Activated naive CD8-positive, alpha-beta T cell treated with anti-CD3 and anti-CD28 coated beads, Interleukin-2, amount 50 U/mL, for 24 hours (primary cell): ENCODE results near the gene NME9.
"Not testable (repeated sequence)": the region's sequence is repeated elsewhere in the genome, so short reads cannot be mapped to it uniquely, and the experiment has no call there.

Experiments
- ATAC-seq: fragments of 150-1000 bp; cut with Tn5 transposase; one replicate; pipeline ENCODE4 v1.10.0; 2021
- DNase-seq: peaks from one replicate; pipeline ENCODE4 v3.0.0; 2021
- H3K27ac Mint-ChIP-seq: one replicate; pipeline ENCODE4 v1.8.0; 2021; ENCODE audit warnings: mild to moderate bottlenecking, mixed read lengths
- H3K27me3 Mint-ChIP-seq: one replicate; pipeline ENCODE4 v1.8.0; 2021; ENCODE audit warnings: mixed read lengths
- H3K36me3 Mint-ChIP-seq: one replicate; pipeline ENCODE4 v1.8.0; 2021; ENCODE audit warnings: low read depth, mixed read lengths
- H3K4me1 Mint-ChIP-seq: one replicate; pipeline ENCODE4 v1.8.0; 2021; ENCODE audit warnings: mixed read lengths
- H3K4me3 Mint-ChIP-seq: one replicate; pipeline ENCODE4 v1.8.0; 2021; ENCODE audit warnings: mild to moderate bottlenecking, moderate library complexity, mixed read lengths
- H3K9me3 Mint-ChIP-seq: one replicate; pipeline ENCODE4 v1.8.0; 2021; ENCODE audit warnings: mixed read lengths

NME9 gene, protein sequence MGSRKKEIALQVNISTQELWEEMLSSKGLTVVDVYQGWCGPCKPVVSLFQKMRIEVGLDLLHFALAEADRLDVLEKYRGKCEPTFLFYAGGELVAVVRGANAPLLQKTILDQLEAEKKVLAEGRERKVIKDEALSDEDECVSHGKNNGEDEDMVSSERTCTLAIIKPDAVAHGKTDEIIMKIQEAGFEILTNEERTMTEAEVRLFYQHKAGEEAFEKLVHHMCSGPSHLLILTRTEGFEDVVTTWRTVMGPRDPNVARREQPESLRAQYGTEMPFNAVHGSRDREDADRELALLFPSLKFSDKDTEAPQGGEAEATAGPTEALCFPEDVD

DNA sequence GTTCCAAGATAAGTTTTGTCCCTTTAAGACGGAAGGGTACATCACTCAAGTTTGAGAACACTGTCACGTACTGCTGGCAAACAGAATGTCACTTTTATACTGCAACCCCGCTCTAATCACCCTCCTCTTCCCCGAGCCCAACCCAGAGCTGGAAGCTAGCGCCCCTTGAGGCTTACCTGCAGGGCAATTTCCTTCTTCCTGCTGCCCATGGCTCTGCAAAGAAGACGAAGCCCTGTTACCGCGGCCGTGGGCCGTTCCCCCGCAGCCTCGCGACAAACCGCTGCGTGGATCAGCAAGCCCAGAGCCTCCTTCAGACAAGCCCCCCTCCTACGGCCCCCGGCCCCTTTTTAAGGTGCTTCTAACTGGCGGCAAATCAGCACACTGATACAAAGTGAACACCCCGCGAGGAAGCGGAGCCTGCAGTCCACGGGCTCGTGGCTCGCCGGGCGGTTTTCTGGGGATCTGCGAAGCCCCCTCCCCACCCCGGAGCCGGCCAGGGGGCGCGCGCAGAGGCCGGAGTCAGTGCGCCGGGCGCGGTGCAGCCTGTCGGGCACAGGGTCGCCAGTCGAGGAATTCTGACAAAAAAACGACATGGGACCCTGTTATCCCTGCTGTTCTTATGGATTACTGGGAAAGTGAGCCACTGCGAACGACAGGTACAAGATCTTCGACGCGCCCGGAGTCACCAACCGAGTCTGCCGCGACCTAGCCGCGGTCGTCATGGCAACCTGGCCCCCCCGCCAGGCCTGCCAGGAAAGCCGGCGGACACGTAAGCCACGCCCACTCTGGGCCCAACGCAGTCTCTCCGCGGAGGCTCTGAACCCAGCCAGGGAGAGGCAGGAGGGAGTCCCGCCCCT, at the start of gene NME9:
Gene NME9 (minus strand): TSS at position 725 of the 857 bp plus-strand sequence. CDS start 516 bp downstream, at position 209.
- Mint-ChIP-seq H3K27me3 (no peaks in the 10 kb centered on the region), H3K9me3 (no peaks in the 10 kb centered on the region)

GRCh38 chr3:138378990-138379389, 49.3 kb upstream of the NME9 start:
- Mint-ChIP-seq H3K4me1 (no peaks in the 10 kb centered on the region), H3K4me3 (no peak overlapping the region), H3K36me3 (no peaks in the 10 kb centered on the region), H3K27me3 (peaks cover 5% of the 10 kb centered on the region), H3K27ac (no peak overlapping the region), H3K9me3 (no peaks in the 10 kb centered on the region)
- no peak for ATAC-seq
- no peak for DNase-seq

More for the DNA sequence above, at the start of gene NME9:
- ATAC-seq (peak; percentile 95), DNase-seq (peak; percentile 87)
- peak within 1 kb of the TSS; percentile 81 for H3K4me3 Mint-ChIP-seq
- no peaks in the 10 kb centered on the region for H3K36me3 Mint-ChIP-seq
- H3K27ac Mint-ChIP-seq: no peak within 1 kb of the TSS
- peaks cover 34% of the 10 kb centered on the region for H3K4me1 Mint-ChIP-seq

- Mint-ChIP-seq H3K36me3 (no peaks in the 10 kb centered on the region), H3K27ac (no peak overlapping the region), H3K4me1 (no peaks in the 10 kb centered on the region), H3K4me3 (no peak overlapping the region), H3K9me3 (no peaks in the 10 kb centered on the region), H3K27me3 (peaks cover 5% of the 10 kb centered on the region)
- no peak for ATAC-seq
- DNase-seq: no peak
Observed at GRCh38 chr3:138378331-138378730, 48.7 kb upstream of the NME9 start.

- Mint-ChIP-seq H3K9me3 (no peaks in the 10 kb centered on the region), H3K4me3 (no peak overlapping the region), H3K27me3 (peaks cover 5% of the 10 kb centered on the region), H3K36me3 (no peaks in the 10 kb centered on the region), H3K4me1 (no peaks in the 10 kb centered on the region), H3K27ac (no peak overlapping the region)
- ATAC-seq (no peak), DNase-seq (no peak)
Observed at GRCh38 chr3:138377804-138378203, 48.2 kb upstream of the NME9 start.

GRCh38 chr3:138377212-138377611, 47.6 kb upstream of the NME9 start:
- H3K27me3 Mint-ChIP-seq, H3K36me3 Mint-ChIP-seq, H3K27ac Mint-ChIP-seq, H3K9me3 Mint-ChIP-seq, DNase-seq, ATAC-seq, H3K4me3 Mint-ChIP-seq, H3K4me1 Mint-ChIP-seq: not testable (repeated sequence)

GRCh38 chr3:138376663-138377062, 47.0 kb upstream of the NME9 start:
- peaks cover 3% of the 10 kb centered on the region for H3K4me1 Mint-ChIP-seq
- H3K9me3 Mint-ChIP-seq: no peaks in the 10 kb centered on the region
- no peak overlapping the region for H3K27ac Mint-ChIP-seq
- ATAC-seq: no peak
- no peaks in the 10 kb centered on the region for H3K36me3 Mint-ChIP-seq
- peaks cover 3% of the 10 kb centered on the region for H3K27me3 Mint-ChIP-seq
- H3K4me3 Mint-ChIP-seq: no peak overlapping the region
- no peak for DNase-seq

GRCh38 chr3:138375447-138375846, 45.8 kb upstream of the NME9 start:
- Mint-ChIP-seq H3K9me3 (peaks cover 4% of the 10 kb centered on the region), H3K4me1 (peaks cover 14% of the 10 kb centered on the region), H3K4me3 (no peak overlapping the region), H3K36me3 (peaks cover 3% of the 10 kb centered on the region), H3K27ac (no peak overlapping the region), H3K27me3 (peaks cover 10% of the 10 kb centered on the region)
- DNase-seq: no peak
- ATAC-seq: no peak

- H3K9me3 Mint-ChIP-seq: peaks cover 4% of the 10 kb centered on the region
- peaks cover 10% of the 10 kb centered on the region for H3K27me3 Mint-ChIP-seq
- no peak overlapping the region for H3K27ac Mint-ChIP-seq
- H3K36me3 Mint-ChIP-seq: peaks cover 3% of the 10 kb centered on the region
- H3K4me1 Mint-ChIP-seq: peaks cover 14% of the 10 kb centered on the region
- ATAC-seq (no peak), DNase-seq (no peak)
- H3K4me3 Mint-ChIP-seq: no peak overlapping the region
Observed at GRCh38 chr3:138374573-138375134, 45.0 kb upstream of the NME9 start.

DNA sequence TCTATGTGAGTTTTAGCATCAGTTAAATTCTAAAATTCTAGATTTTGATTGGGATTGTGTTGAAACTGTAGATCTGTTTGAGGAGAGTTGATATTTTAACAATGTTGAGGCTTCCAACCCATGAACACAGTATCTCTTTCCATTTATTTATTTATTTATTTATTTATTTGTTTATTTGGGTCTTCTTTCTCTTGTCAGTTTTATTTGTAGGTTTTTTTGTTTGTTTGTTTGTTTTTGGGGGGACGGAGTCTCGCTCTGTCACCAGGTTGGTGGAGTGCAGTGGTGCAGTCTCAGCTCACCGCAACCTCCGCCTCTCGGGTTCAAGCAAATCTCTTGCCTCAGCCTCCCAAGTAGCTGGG, 44.1 kb upstream of the NME9 start:
- Mint-ChIP-seq H3K27ac (no peak overlapping the region), H3K4me3 (no peak overlapping the region), H3K27me3 (peaks cover 15% of the 10 kb centered on the region), H3K4me1 (peaks cover 17% of the 10 kb centered on the region), H3K36me3 (peaks cover 3% of the 10 kb centered on the region), H3K9me3 (peaks cover 4% of the 10 kb centered on the region)
- ATAC-seq (no peak), DNase-seq (no peak)

DNA sequence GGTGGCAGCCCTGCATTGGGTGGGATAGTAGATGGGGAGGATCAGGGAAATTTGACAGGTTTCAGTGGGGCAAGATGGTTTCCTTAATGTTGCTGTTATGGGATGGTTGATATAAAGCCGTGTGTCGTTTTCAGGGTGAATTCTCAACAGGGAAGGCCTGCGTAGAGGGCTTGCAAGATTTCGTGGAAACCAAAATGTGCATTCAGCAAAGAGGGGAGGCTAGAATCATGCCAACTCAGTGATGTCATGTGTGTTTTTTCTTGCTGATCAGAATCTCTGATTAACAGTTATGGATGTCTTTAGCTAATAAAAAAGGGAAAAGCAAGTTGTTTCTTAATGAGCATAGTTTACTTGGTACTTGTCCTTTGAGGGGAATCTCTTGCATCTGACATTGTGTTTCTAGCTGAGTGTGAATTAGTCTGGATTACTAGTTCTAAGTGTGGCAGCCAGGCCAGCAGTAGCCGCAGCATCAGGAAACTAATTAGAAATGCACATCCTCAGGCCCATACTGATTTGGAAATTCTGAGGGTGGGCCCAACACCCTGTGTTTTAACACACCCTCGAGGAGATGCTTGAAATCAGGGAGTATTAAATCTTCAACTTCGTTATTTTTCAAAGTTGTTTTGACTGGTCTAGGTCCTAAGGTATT, 43.6 kb upstream of the NME9 start:
- Mint-ChIP-seq H3K27me3 (peaks cover 15% of the 10 kb centered on the region), H3K36me3 (peaks cover 3% of the 10 kb centered on the region), H3K27ac (no peak overlapping the region), H3K4me1 (peaks cover 17% of the 10 kb centered on the region), H3K4me3 (no peak overlapping the region), H3K9me3 (peaks cover 4% of the 10 kb centered on the region)
- DNase-seq (no peak), ATAC-seq (no peak)

DNA sequence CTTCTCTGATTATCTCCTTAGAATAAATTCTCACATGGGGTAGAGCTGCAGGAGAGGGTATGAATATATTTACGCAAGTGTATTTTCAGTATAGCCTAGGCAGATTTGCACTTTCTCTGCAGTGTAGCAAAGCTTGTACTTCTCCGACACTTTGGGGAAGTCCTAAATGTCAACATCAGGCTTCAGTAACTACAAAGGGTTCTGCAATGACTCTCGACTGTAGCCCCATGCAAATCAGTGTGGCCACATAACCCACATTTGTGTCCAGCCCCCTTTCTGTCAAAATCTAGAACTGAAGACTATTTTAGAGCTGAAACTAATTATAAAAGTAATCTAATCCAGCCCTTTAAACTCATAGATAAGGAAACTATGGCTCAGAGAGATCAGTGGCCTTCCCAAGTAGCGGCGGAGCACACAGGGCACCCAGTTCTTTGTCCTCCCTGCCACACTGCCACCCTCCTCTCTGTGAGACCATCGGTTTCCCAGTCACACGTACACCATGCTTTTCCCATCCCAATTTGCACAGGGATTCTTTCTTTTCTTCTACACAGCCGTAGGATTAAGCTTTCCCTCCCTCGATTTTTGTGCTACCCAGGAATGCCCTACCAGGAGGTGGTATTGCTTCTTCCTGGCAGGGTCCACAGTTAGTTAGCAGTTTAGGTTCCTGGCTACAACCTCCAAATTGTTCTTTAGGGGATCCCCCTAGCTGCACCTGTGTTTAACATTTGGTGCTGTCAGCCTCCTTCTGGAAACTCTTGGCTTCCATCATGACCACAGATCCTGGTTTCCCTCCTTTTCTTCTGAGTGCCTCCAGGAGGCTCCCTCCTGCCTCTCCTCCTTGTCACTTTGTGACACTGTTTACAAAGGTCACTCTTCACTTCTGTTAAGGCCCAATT, 41.7 kb upstream of the NME9 start:
- peaks cover 3% of the 10 kb centered on the region for H3K36me3 Mint-ChIP-seq

DNA sequence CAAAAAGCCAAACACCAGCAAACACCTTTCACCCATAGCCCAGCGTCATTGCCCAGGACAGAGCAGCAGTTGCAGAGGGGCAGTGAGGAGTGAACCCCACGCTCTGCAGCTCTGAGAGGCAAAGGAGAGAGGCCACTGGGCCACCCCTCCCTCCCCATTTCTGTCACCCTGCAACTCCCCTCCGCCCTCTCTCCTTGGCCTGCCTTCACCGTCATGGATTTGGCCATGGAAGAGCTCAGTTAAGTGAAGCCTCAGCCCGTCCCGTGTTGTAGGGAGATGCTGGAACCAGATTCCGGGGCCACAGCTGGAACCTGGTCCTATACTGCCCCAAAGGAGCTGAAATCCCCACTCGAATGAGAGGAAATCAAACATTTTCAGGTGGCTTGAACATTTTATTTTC, 40.7 kb upstream of the NME9 start:
- Mint-ChIP-seq H3K36me3 (peaks cover 3% of the 10 kb centered on the region), H3K4me1 (peaks cover 25% of the 10 kb centered on the region), H3K4me3 (no peak overlapping the region), H3K27me3 (peaks cover 20% of the 10 kb centered on the region), H3K9me3 (peaks cover 4% of the 10 kb centered on the region), H3K27ac (no peak overlapping the region)
- ATAC-seq (no peak), DNase-seq (no peak)

More for the DNA sequence above, 41.7 kb upstream of the NME9 start:
- Mint-ChIP-seq H3K9me3 (peaks cover 4% of the 10 kb centered on the region), H3K4me3 (no peak overlapping the region), H3K27ac (no peak overlapping the region), H3K4me1 (peaks cover 25% of the 10 kb centered on the region), H3K27me3 (peaks cover 18% of the 10 kb centered on the region)
- DNase-seq (no peak), ATAC-seq (peak; percentile 94)

- peaks cover 25% of the 10 kb centered on the region for H3K4me1 Mint-ChIP-seq
Observed at GRCh38 chr3:138369151-138369900, 39.7 kb upstream of the NME9 start.

More at GRCh38 chr3:138369151-138369900, 39.7 kb upstream of the NME9 start:
- Mint-ChIP-seq H3K27me3 (peaks cover 17% of the 10 kb centered on the region), H3K36me3 (peaks cover 3% of the 10 kb centered on the region), H3K9me3 (peaks cover 4% of the 10 kb centered on the region), H3K4me3 (no peak overlapping the region), H3K27ac (no peak overlapping the region)
- ATAC-seq: no peak
- DNase-seq: no peak
